CD4-positive, alpha-beta T cell (primary cell): ENCODE data around the gene ASB4. TPM values are rescaled to one million over a fixed set of nuclear protein-coding genes. Genes with fewer than 3 reads are reported as not detected.

Experiments used
- ATAC-seq: fragments of 200-7000 bp; cut with Tn5 transposase; one replicate; pipeline ENCODE4 v1.10.0; 2022; ENCODE audit warnings: mild to moderate bottlenecking; ENCODE audit not compliant: poor library complexity
- CTCF ChIA-PET: fragments of 350-600 bp; sonication (Branson Sonifier 250); formaldehyde crosslinking; loops from one replicate; lab custom pipeline; 2021; ENCODE audit warnings: antibody characterized with exemption, inconsistent platforms; lab: Charles Lee
- POLR2A ChIA-PET: fragments of 350-600 bp; sonication (Branson Sonifier 250); formaldehyde crosslinking; loops from one replicate; lab custom pipeline; 2021; ENCODE audit warnings: antibody characterized with exemption, inconsistent platforms; lab: Charles Lee
- DNase-seq, 14 experiments: peaks; one replicate each; pipeline ENCODE4 v3.0.0-alpha.2; 2013 to 2020; ENCODE audit warnings: mixed read lengths in 2 of 14
- H3K27ac ChIP-seq, 2 donors: one replicate each; pipeline versions ENCODE4 v1.5.1 to v1.7.0; 2013; ENCODE audit warnings: low read length in 2 of 2, low read depth in 1 of 2, mild to moderate bottlenecking in 1 of 2
- H3K27me3 ChIP-seq, 2 experiments: 1 replicate in 1 of 2; 2 replicates in 1 of 2; pipeline versions ENCODE4 v1.6.1 to v1.7.0; 2013; ENCODE audit warnings: low read length in 2 of 2, control low read depth in 1 of 2, mild to moderate bottlenecking in 1 of 2, moderate library complexity in 1 of 2; ENCODE audit not compliant: insufficient read depth in 2 of 2, control insufficient read depth in 1 of 2
- H3K36me3 ChIP-seq: one replicate; pipeline ENCODE4 v1.6.1; 2013; ENCODE audit warnings: low read length, control low read depth; ENCODE audit not compliant: insufficient read depth
- H3K4me1 ChIP-seq: one replicate; pipeline ENCODE4 v1.6.1; 2013; ENCODE audit warnings: low read length, control low read depth; ENCODE audit not compliant: insufficient read depth
- H3K4me3 ChIP-seq: one replicate; pipeline ENCODE4 v1.5.1; 2013; ENCODE audit warnings: mild to moderate bottlenecking, low read length, moderate library complexity
- H3K9me3 ChIP-seq, 2 experiments: 1 replicate in 1 of 2; 2 replicates in 1 of 2; pipeline versions ENCODE4 v1.6.1 to v1.7.0; 2013; ENCODE audit warnings: low read length in 2 of 2, mild to moderate bottlenecking in 2 of 2, control low read depth in 1 of 2, moderate library complexity in 1 of 2; ENCODE audit not compliant: control insufficient read depth in 1 of 2, insufficient read depth in 1 of 2
- H3K27ac Mint-ChIP-seq: one replicate; pipeline ENCODE4 v1.8.0; 2020; ENCODE audit warnings: mixed read lengths
- H3K27me3 Mint-ChIP-seq: one replicate; pipeline ENCODE4 v1.8.0; 2021; ENCODE audit warnings: mixed read lengths
- H3K36me3 Mint-ChIP-seq: one replicate; pipeline ENCODE4 v1.8.0; 2021; ENCODE audit warnings: low read depth, mixed read lengths
- H3K4me1 Mint-ChIP-seq: one replicate; pipeline ENCODE4 v1.8.0; 2021; ENCODE audit warnings: low read depth, mixed read lengths
- H3K4me3 Mint-ChIP-seq: one replicate; pipeline ENCODE4 v1.8.0; 2020; ENCODE audit warnings: mild to moderate bottlenecking, mixed read lengths
- H3K9me3 Mint-ChIP-seq: one replicate; pipeline ENCODE4 v1.8.0; 2020; ENCODE audit warnings: mixed read lengths
- intact Hi-C, 2 experiments: fragments of 100-400 bp; cut with DNase I in 1 of 2; cut with micrococcal nuclease in 1 of 2; formaldehyde crosslinking; loops; one replicate each; pipeline versions ENCODE4 v1.15.1 to v1.9.0; 2023 to 2025; cut with DNase I, micrococcal nuclease
- total RNA-seq, 174 experiments: library from RNA in 2 of 174; stranded (reverse) in 2 of 174; gene quantifications; one replicate each; pipeline ENCODE4 v1.2.3 and lab custom pipeline; 2021 to 2026
- TF ChIP-seq, protein P1 (sequence below): fragments of 200-600 bp; IDR thresholded peaks from one replicate; pipeline ENCODE4 v1.8.0; 2022; ENCODE audit warnings: antibody characterized with exemption, mild to moderate bottlenecking

The ASB4 gene
- total RNA-seq, 2 experiments from 2014 or later = not detected

DNA sequence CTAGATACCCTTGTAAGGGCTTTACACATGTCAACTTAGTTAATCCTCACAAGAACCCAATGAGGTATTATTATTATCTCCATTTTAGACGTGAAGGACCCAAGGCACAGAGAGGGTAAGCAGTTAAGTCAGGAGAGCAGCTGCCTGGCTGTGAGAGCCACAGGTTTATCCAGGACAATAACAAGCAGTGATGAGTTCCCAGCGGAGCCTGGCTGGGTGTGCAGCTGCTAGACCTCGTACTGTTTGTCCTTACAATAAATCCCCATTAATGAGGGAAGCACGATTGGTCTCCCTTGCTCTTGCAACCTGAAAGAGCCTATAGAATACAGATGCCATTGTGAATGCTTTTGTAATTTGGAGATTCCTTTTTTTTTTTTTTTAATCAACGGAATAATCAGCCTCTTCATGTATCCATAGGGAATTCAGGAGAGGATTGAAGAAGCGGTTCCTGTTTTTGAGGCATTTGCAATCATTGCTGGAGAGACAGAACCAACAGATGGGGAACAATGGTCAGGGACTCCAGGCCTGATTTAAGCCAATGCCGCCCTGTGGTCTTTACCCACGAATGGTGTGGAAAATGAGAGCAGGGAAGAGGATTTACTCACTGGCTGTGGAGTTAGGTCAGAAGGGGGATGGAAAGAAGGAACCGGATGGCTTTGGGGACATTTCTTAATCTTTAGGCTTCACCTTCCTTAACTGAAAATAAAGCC lies 12.3 kb upstream of the ASB4 start:
- no peak overlapping the region for H3K27ac Mint-ChIP-seq
- Histone ChIP-seq H3K9me3 (no peaks in the 10 kb centered on the region), H3K36me3 (no peaks in the 10 kb centered on the region), H3K27me3 (no peaks in the 10 kb centered on the region), H3K4me3 (no peak overlapping the region), H3K27ac (no peak overlapping the region), H3K4me1 (peaks cover 3% of the 10 kb centered on the region)
- no peak for DNase-seq
- no peaks in the 10 kb centered on the region for H3K27me3 Mint-ChIP-seq
- ATAC-seq = no peak
- H3K4me1 Mint-ChIP-seq = peaks cover 21% of the 10 kb centered on the region
- ChIA-PET CTCF (no interaction called here), POLR2A (no interaction called here)
- H3K9me3 Mint-ChIP-seq = no peaks in the 10 kb centered on the region
- TF ChIP-seq, protein P1, sequence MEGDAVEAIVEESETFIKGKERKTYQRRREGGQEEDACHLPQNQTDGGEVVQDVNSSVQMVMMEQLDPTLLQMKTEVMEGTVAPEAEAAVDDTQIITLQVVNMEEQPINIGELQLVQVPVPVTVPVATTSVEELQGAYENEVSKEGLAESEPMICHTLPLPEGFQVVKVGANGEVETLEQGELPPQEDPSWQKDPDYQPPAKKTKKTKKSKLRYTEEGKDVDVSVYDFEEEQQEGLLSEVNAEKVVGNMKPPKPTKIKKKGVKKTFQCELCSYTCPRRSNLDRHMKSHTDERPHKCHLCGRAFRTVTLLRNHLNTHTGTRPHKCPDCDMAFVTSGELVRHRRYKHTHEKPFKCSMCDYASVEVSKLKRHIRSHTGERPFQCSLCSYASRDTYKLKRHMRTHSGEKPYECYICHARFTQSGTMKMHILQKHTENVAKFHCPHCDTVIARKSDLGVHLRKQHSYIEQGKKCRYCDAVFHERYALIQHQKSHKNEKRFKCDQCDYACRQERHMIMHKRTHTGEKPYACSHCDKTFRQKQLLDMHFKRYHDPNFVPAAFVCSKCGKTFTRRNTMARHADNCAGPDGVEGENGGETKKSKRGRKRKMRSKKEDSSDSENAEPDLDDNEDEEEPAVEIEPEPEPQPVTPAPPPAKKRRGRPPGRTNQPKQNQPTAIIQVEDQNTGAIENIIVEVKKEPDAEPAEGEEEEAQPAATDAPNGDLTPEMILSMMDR = no peak
- intact Hi-C loops = loop anchor here in 1 of 2 experiments (10.0 kb wide), 1 partner anchor 279 kb away; no protein-coding TSS in a partner anchor
- no peaks in the 10 kb centered on the region for H3K36me3 Mint-ChIP-seq
- no peak overlapping the region for H3K4me3 Mint-ChIP-seq

DNA sequence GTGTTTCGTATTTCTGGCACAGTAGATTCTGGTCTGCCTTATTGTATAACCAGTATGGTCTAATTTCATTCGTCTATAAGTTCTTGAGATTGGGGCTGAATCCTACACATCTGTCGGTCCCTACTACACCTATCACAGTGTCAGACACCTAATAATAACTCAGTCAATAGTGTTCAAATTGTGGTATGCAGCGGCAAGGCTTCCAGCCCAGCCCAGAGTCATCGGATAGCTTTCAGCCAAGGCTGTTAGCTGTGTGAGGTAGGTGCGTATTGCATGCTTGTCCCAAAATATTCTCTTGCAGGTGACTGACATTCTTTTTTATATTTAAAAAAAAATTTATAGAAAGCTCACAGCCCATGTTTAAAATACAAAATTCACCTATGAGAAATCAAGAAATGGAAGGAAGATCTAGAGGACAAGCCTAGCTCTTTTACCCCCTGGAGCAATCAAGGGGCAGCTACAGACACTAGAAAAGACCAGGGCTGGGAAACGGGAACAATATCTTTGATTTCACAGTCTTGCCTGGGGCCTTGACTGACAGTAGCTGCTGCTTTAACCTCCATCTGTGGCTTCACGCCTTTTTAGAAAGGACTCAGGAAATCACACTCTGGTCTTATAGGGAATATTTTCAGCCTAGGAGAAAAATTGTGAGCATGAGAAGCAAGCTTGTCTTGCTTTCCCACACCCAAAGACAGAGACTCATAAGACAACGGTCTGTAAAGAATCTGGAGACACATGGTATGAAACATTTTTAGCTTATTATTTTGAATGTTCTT lies 9.5 kb upstream of the ASB4 start:
- no peaks in the 10 kb centered on the region for H3K36me3 Mint-ChIP-seq
- no peak overlapping the region for H3K4me3 Mint-ChIP-seq

More for the DNA sequence above, 9.5 kb upstream of the ASB4 start:
- ChIA-PET CTCF (interaction anchor here (0.6 to 1.8 kb wide), 4 partner anchors 9 to 1027 kb away, joined by 3 to 14 read pairs (median 6); no protein-coding TSS in a partner anchor), POLR2A (interaction anchor here (0.5 to 1.0 kb wide), 2 partner anchors 23 to 1027 kb away, joined by 3 read pairs; no protein-coding TSS in a partner anchor)
- intact Hi-C loops = loop anchor here in 1 of 2 experiments (2.0 to 10.0 kb wide), 2 partner anchors 281 to 1025 kb away; no protein-coding TSS in a partner anchor
- H3K27me3 Mint-ChIP-seq = no peaks in the 10 kb centered on the region
- no peaks in the 10 kb centered on the region for H3K4me1 ChIP-seq
- peaks cover 5% of the 10 kb centered on the region for H3K4me1 Mint-ChIP-seq
- no peaks in the 10 kb centered on the region for H3K27me3 ChIP-seq
- no peak overlapping the region for H3K27ac ChIP-seq
- no peak overlapping the region for H3K4me3 ChIP-seq
- TF ChIP-seq, protein P1 = no peak
- H3K9me3 Mint-ChIP-seq = no peaks in the 10 kb centered on the region
- H3K9me3 ChIP-seq = no peaks in the 10 kb centered on the region
- H3K27ac Mint-ChIP-seq = no peak overlapping the region
- ATAC-seq (no peak), DNase-seq (no peak)
- no peaks in the 10 kb centered on the region for H3K36me3 ChIP-seq
